Upper lobe of right lung (tissue), 1 donor: ENCODE results near the gene TRAPPC6A. TPM values are rescaled to one million over a fixed set of nuclear protein-coding genes. Genes with fewer than 3 reads are reported as not detected.

ENCODE experiments used
- ATAC-seq: fragments of 200-7000 bp; cut with Tn5 transposase; one replicate; pipeline ENCODE4 v1.9.1; 2020; ENCODE audit warnings: mild to moderate bottlenecking, moderate library complexity
- DNase-seq: peaks from one replicate; pipeline ENCODE4 v3.0.0-alpha.2; 2020
- H3K27ac ChIP-seq: fragments of 200-600 bp; one replicate; pipeline ENCODE4 v1.8.0; 2022
- H3K27me3 ChIP-seq: fragments of 200-600 bp; one replicate; pipeline ENCODE4 v1.8.0; 2022; ENCODE audit warnings: mild to moderate bottlenecking
- H3K36me3 ChIP-seq: fragments of 200-600 bp; one replicate; pipeline ENCODE4 v1.8.0; 2022
- H3K4me1 ChIP-seq: fragments of 200-600 bp; one replicate; pipeline ENCODE4 v1.8.0; 2022
- H3K4me3 ChIP-seq: fragments of 200-600 bp; one replicate; pipeline ENCODE4 v1.8.0; 2022; ENCODE audit warnings: mild to moderate bottlenecking
- H3K9me3 ChIP-seq: fragments of 200-600 bp; one replicate; pipeline ENCODE4 v1.8.0; 2022
- intact Hi-C: fragments of 100-400 bp; cut with DNase I; formaldehyde crosslinking; loops from one replicate; pipeline ENCODE4 v1.11.0; 2022
- long read RNA-seq: library from polyadenylated mRNA; unstranded; transcript quantifications from one replicate; pipeline ENCODE4 v2.0.0, GENCODE V29; 2021
- total RNA-seq: library from RNA; stranded (reverse); fragmentation: NEBNext Ultra II Directional; extraction: Animal tissue kit (Norgen Biotek cat#: 25700); gene quantifications from one replicate; pipeline ENCODE4 v1.2.1, GENCODE V29; 2021
- TF ChIP-seq, protein P1 (sequence below): fragments of 200-600 bp; IDR thresholded peaks from one replicate; pipeline ENCODE4 v1.8.0; 2022; ENCODE audit warnings: antibody characterized with exemption
- donor health status: DM: no; HTN: yes; CAD: no; lungs with severe emphysema.

TRAPPC6A gene, protein sequence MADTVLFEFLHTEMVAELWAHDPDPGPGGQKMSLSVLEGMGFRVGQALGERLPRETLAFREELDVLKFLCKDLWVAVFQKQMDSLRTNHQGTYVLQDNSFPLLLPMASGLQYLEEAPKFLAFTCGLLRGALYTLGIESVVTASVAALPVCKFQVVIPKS
- total RNA-seq: 16.9 TPM
- long read RNA-seq, partial matches to known transcripts: 0 of 7 reads
- long read RNA-seq, other reads (novel, unspliced or antisense): 1 of 7 reads

GRCh38 chr19:45177817-45178261 is at the start of gene TRAPPC6A:
Gene TRAPPC6A (minus strand): TSS chr19:45178237. CDS start chr19:45178218, 19 bp downstream.
- peak within 1 kb of the TSS; percentile 92 for H3K4me3 ChIP-seq
- H3K36me3 ChIP-seq: peaks cover 12% of the 10 kb centered on the region
- peak; percentile 8 for ATAC-seq
- H3K9me3 ChIP-seq: no peaks in the 10 kb centered on the region
- no peaks in the 10 kb centered on the region for H3K27me3 ChIP-seq
- TF ChIP-seq, protein P1, sequence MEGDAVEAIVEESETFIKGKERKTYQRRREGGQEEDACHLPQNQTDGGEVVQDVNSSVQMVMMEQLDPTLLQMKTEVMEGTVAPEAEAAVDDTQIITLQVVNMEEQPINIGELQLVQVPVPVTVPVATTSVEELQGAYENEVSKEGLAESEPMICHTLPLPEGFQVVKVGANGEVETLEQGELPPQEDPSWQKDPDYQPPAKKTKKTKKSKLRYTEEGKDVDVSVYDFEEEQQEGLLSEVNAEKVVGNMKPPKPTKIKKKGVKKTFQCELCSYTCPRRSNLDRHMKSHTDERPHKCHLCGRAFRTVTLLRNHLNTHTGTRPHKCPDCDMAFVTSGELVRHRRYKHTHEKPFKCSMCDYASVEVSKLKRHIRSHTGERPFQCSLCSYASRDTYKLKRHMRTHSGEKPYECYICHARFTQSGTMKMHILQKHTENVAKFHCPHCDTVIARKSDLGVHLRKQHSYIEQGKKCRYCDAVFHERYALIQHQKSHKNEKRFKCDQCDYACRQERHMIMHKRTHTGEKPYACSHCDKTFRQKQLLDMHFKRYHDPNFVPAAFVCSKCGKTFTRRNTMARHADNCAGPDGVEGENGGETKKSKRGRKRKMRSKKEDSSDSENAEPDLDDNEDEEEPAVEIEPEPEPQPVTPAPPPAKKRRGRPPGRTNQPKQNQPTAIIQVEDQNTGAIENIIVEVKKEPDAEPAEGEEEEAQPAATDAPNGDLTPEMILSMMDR: no peak
- intact Hi-C loops: no loop called here
- H3K4me1 ChIP-seq: peaks cover 23% of the 10 kb centered on the region
- peak within 1 kb of the TSS; percentile 88 for H3K27ac ChIP-seq
- no peak for DNase-seq

GRCh38 chr19:45224645-45225044 is 46.6 kb upstream of the TRAPPC6A start:
- DNase-seq: no peak
- Histone ChIP-seq H3K36me3 (no peaks in the 10 kb centered on the region), H3K9me3 (no peaks in the 10 kb centered on the region), H3K27ac (no peak overlapping the region), H3K27me3 (no peaks in the 10 kb centered on the region), H3K4me3 (no peak overlapping the region), H3K4me1 (no peaks in the 10 kb centered on the region)
- intact Hi-C loops: no loop called here
- TF ChIP-seq, protein P1: no peak
- ATAC-seq: no peak

- intact Hi-C loops: no loop called here
- no peaks in the 10 kb centered on the region for H3K9me3 ChIP-seq
- no peak for ATAC-seq
- H3K27ac ChIP-seq: no peak overlapping the region
- no peak overlapping the region for H3K4me3 ChIP-seq
- H3K27me3 ChIP-seq: peaks cover 2% of the 10 kb centered on the region
- H3K36me3 ChIP-seq: no peaks in the 10 kb centered on the region
- H3K4me1 ChIP-seq: peaks cover 6% of the 10 kb centered on the region
- no peak for DNase-seq
- TF ChIP-seq, protein P1: no peak
Observed at GRCh38 chr19:45223879-45224278, 45.8 kb upstream of the TRAPPC6A start.

DNA sequence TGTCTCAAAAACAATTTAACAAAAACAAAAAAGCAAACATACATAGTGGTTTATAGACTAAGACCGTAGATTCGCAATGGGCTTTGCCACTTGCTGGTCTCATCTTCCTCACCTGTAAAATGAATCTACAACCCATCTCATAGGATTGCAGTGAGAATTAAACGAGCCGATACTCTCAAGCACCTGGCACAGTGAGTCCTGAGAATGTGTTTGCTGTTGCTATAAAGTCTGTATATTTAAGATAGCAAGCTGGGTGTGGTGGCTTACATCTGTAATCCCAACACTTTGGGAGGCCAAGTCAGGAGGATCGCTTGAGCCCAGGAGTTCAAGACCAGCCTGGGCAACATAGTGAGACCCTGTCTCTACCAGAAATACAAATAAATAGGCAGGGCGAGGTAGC is 44.7 kb upstream of the TRAPPC6A start:
- Histone ChIP-seq H3K9me3 (no peaks in the 10 kb centered on the region), H3K27me3 (peaks cover 11% of the 10 kb centered on the region), H3K4me1 (peaks cover 8% of the 10 kb centered on the region), H3K27ac (no peak overlapping the region), H3K4me3 (no peak overlapping the region), H3K36me3 (no peaks in the 10 kb centered on the region)
- DNase-seq (no peak), ATAC-seq (no peak)
- TF ChIP-seq, protein P1: no peak
- intact Hi-C loops: no loop called here

- H3K4me1 ChIP-seq: peaks cover 17% of the 10 kb centered on the region
- H3K36me3 ChIP-seq: no peaks in the 10 kb centered on the region
- ATAC-seq (no peak), DNase-seq (no peak)
- H3K9me3 ChIP-seq: no peaks in the 10 kb centered on the region
- peaks cover 42% of the 10 kb centered on the region for H3K27me3 ChIP-seq
- intact Hi-C loops: no loop called here
- no peak overlapping the region for H3K27ac ChIP-seq
- H3K4me3 ChIP-seq: no peak overlapping the region
- TF ChIP-seq, protein P1: no peak
Observed at GRCh38 chr19:45218911-45219743, 41.1 kb upstream of the TRAPPC6A start.
